IPS DF 6.9 (cell line): Measurements from ENCODE around the gene RPL21.

Experiments used
- DNase-seq: peaks from one replicate; pipeline ENCODE4 v3.0.0-alpha.2; 2013; ENCODE audit warnings: low read depth, low spot score
- H3K27ac ChIP-seq: one replicate; pipeline ENCODE4 v1.5.1; 2013; ENCODE audit warnings: low read length, control low read depth
- H3K27me3 ChIP-seq: 2 replicates; pipeline ENCODE4 v1.6.1; 2013; ENCODE audit warnings: mild to moderate bottlenecking, low read length; ENCODE audit not compliant: control insufficient read depth, insufficient read depth
- H3K36me3 ChIP-seq: 2 replicates; pipeline ENCODE4 v1.6.1; 2013; ENCODE audit warnings: low read length; ENCODE audit not compliant: control insufficient read depth, insufficient read depth
- H3K4me1 ChIP-seq: 2 replicates; pipeline ENCODE4 v1.6.1; 2013; ENCODE audit warnings: low read length; ENCODE audit not compliant: control insufficient read depth, insufficient read depth
- H3K4me3 ChIP-seq: 2 replicates; pipeline ENCODE4 v1.5.1; 2013; ENCODE audit warnings: mild to moderate bottlenecking, low read length
- H3K9me3 ChIP-seq: 2 replicates; pipeline ENCODE4 v1.6.1; 2013; ENCODE audit warnings: low read length, inconsistent platforms; ENCODE audit not compliant: control insufficient read depth, insufficient read depth
- WGBS: extraction: QIAGEN DNeasy Blood & Tissue Kit; methylation state at CpG from one replicate; pipeline ENCODE4 v1.1.7; 2013; ENCODE audit warnings: mixed read lengths, missing lambda C conversion rate; ENCODE audit not compliant: insufficient read length, insufficient coverage; 5-methylcytosine and 5-hydroxymethylcytosine counted together

Gene RPL21

DNA sequence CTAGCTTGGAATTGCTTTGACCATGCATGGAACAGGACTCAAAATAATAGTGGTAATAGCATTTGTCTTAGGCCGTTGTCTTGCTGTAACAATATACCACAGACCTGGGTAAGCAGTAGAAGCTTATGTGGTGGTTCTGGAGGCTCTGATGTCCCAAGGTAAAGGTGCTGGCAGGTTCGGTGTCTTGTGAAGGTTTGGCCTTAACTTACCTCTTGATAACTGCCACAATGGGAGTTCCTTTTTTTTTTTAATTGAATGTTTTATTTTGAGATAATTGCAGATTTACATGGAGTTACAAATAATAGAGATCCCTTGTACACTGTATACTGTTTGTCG lies 5.8 kb downstream of the RPL21 start:
- WGBS: no CpG with 5 or more reads among the region's 3 CpGs

DNA sequence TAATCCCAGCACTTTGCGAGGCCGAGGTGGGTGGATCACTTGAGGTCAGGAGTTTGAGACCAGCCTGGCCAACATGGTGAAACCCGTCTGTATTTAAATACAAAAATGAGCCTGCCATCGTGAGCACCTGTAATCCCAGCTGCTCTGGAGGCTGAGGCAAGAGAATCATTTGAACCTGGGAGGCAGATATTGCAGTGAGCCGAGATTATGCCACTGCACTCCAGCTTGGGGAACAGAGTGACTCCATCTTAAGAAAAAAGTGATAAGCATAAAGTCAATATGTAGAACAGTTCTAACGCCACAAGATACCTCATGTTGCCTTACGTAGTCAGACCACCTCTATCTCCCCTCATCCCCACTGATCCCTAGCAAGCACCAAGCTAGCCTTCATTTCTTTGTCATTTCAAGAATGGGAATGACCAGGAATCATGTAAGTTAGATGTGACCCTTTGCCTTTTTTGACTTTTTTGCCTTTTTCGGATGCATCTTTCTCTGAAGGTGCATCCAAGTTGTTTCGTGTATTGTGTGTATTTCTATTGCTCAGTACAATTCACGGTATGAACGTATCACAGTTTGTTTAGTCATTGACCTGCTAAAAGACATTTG lies 6.4 kb downstream of the RPL21 start:
- Histone ChIP-seq H3K27ac (no peak overlapping the region), H3K4me1 (no peaks in the 10 kb centered on the region), H3K36me3 (peaks cover 27% of the 10 kb centered on the region; the same call in 1 of the 2 replicates)

More for the DNA sequence above, 5.8 kb downstream of the RPL21 start:
- H3K27me3 ChIP-seq: no peaks in the 10 kb centered on the region
- no peak for DNase-seq
- H3K9me3 ChIP-seq: no peaks in the 10 kb centered on the region
- no peak overlapping the region for H3K27ac ChIP-seq
- no peak overlapping the region for H3K4me3 ChIP-seq
- H3K36me3 ChIP-seq: peaks cover 27% of the 10 kb centered on the region; the same call in 1 of the 2 replicates
- H3K4me1 ChIP-seq: no peaks in the 10 kb centered on the region

DNA sequence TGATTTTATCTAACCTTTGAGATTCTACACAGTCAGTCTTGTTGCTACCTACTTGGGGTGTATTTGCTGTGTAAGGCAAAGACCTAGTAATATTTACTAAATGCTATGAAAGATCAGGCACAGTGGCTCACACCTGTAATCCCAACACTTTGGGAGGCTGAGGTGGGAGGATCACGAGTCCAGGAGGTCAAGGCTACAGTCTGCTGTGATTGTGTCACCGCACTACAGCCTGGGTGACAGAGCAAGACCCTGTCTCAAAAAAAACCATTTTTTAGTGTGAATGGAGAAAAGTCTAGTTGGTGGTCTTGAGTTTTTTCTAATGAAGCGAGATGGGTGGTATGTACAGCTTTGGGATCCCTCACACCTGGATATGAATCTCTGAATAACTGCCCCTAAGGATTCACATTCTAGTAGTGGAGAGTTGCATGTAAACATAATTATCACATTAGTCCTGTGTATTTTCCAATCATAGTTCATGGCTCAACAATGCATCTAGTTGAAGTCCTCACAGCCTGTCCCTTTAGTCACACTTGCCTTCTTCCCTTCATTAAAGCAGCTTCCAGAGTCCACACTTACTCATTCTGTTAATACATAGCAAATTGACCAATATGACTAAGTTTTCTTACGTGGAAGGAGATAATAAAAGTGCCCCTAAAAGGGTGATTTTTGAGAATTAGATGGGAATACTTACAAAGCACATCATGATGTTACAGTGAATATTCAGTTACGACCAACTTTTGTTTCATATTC lies 7.5 kb downstream of the RPL21 start:
- no peaks in the 10 kb centered on the region for H3K4me1 ChIP-seq
- no peak overlapping the region for H3K27ac ChIP-seq
- no peaks in the 10 kb centered on the region for H3K9me3 ChIP-seq
- no peak for DNase-seq
- no peak overlapping the region for H3K4me3 ChIP-seq
- H3K36me3 ChIP-seq: peaks cover 27% of the 10 kb centered on the region; the same call in 1 of the 2 replicates
- no peaks in the 10 kb centered on the region for H3K27me3 ChIP-seq
- WGBS: no CpG with 5 or more reads among the region's 5 CpGs

More for the DNA sequence above, 6.4 kb downstream of the RPL21 start:
- WGBS: no CpG with 5 or more reads among the region's 11 CpGs
- H3K9me3 ChIP-seq: no peaks in the 10 kb centered on the region
- H3K27me3 ChIP-seq: no peaks in the 10 kb centered on the region
- H3K4me3 ChIP-seq: no peak overlapping the region
- DNase-seq: no peak

DNA sequence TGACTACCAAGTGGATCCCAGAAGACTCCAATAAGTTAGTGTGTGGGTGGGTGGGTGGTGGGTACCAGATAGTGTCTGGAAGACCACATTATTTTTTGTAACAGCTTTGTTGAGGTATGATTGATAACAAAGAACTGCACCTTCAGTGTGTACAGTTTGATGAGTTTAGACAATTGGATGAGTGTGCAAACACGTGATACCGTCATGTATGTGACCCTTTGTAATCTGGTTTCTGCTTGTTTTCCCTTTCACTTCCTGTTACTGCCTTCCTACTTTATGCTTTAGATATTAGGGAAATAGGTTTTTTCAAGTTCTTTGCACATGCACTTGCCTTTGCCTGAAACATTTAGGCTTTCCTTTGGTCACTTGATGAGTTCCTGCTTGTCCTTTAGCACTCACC lies 8.5 kb downstream of the RPL21 start:
- Histone ChIP-seq H3K9me3 (no peaks in the 10 kb centered on the region), H3K36me3 (peaks cover 24% of the 10 kb centered on the region; the same call in 1 of the 2 replicates), H3K27me3 (no peaks in the 10 kb centered on the region), H3K27ac (no peak overlapping the region), H3K4me1 (no peaks in the 10 kb centered on the region), H3K4me3 (no peak overlapping the region)
- DNase-seq: no peak
- WGBS: no CpG with 5 or more reads among the region's 2 CpGs

- WGBS: no CpG with 5 or more reads among the region's 5 CpGs
- Histone ChIP-seq H3K36me3 (peaks cover 17% of the 10 kb centered on the region; the same call in 1 of the 2 replicates), H3K27ac (no peak overlapping the region), H3K4me3 (no peak overlapping the region), H3K4me1 (no peaks in the 10 kb centered on the region), H3K9me3 (no peaks in the 10 kb centered on the region), H3K27me3 (no peaks in the 10 kb centered on the region)
- DNase-seq: no peak
Measured at GRCh38 chr13:27261396-27261795, 10.0 kb downstream of the RPL21 start.

GRCh38 chr13:27263438-27263837 lies 12.1 kb downstream of the RPL21 start:
- Histone ChIP-seq H3K4me1 (no peaks in the 10 kb centered on the region), H3K27me3 (no peaks in the 10 kb centered on the region), H3K27ac (no peak overlapping the region), H3K4me3 (no peak overlapping the region), H3K9me3 (no peaks in the 10 kb centered on the region), H3K36me3 (peaks cover 2% of the 10 kb centered on the region; the same call in 1 of the 2 replicates)
- WGBS: no CpG with 5 or more reads among the region's 2 CpGs
- no peak for DNase-seq

GRCh38 chr13:27264181-27264580 lies 12.8 kb downstream of the RPL21 start:
- no peak overlapping the region for H3K27ac ChIP-seq
- H3K9me3 ChIP-seq: no peaks in the 10 kb centered on the region
- H3K27me3 ChIP-seq: no peaks in the 10 kb centered on the region
- no CpG with 5 or more reads among the region's 5 CpGs for WGBS
- DNase-seq: no peak
- H3K36me3 ChIP-seq: no peaks in the 10 kb centered on the region
- no peaks in the 10 kb centered on the region for H3K4me1 ChIP-seq
- no peak overlapping the region for H3K4me3 ChIP-seq

DNA sequence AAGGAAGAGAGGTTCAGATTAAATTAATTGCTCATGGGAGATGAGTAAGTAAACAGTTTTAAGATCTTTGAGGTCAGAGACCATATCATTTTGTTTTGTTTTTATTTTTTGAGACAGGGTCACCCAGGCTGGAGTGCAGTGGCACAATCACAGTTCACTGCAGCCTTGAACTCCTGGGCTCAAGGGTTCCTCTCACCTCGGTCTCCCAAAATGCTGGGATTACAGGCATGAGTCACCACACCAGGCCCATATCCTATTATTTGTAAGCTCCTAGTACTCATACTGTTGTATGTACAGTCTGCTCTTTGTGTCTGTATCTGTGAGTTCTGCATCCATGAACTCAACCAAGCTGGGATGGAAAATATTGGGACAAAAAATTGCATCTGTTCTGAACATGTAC lies 13.3 kb downstream of the RPL21 start:
- H3K36me3 ChIP-seq: no peaks in the 10 kb centered on the region
- no peaks in the 10 kb centered on the region for H3K4me1 ChIP-seq
- H3K27me3 ChIP-seq: no peaks in the 10 kb centered on the region
- no peaks in the 10 kb centered on the region for H3K9me3 ChIP-seq
- WGBS: no CpG with 5 or more reads among the region's 1 CpG
- H3K27ac ChIP-seq: no peak overlapping the region
- no peak overlapping the region for H3K4me3 ChIP-seq
- no peak for DNase-seq

- H3K27me3 ChIP-seq: peaks cover 4% of the 10 kb centered on the region; the same call in 1 of the 2 replicates
- no peaks in the 10 kb centered on the region for H3K36me3 ChIP-seq
- H3K4me3 ChIP-seq: no peak overlapping the region
- DNase-seq: no peak
- H3K9me3 ChIP-seq: no peaks in the 10 kb centered on the region
- H3K4me1 ChIP-seq: peaks cover 2% of the 10 kb centered on the region; the same call in 1 of the 2 replicates
- WGBS: no CpG with 5 or more reads among the region's 2 CpGs
- no peak overlapping the region for H3K27ac ChIP-seq
Measured at GRCh38 chr13:27266917-27267316, 15.6 kb downstream of the RPL21 start.

DNA sequence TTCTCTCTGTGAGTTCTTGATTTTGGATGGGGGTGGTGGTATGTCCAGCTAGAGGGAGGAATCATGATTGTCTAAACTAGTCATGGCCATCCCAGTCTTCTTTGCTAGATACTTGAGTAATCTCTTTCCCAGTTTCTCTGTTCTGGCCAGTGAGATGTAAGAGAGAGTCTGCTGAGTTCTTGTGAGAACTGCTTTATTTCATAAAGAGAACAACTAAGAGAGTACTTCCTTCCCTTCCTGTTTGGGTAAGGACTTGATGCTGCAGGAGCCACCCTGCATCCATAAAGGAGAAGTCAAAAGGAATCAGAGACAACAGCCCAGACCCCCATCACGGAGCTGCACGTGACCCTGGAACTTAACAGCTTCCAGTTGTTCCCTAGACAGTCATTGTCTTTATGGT lies 16.2 kb downstream of the RPL21 start:
- Histone ChIP-seq H3K36me3 (no peaks in the 10 kb centered on the region), H3K4me1 (peaks cover 2% of the 10 kb centered on the region; the same call in 1 of the 2 replicates), H3K27ac (no peak overlapping the region), H3K4me3 (no peak overlapping the region), H3K9me3 (no peaks in the 10 kb centered on the region), H3K27me3 (peaks cover 4% of the 10 kb centered on the region; the same call in 1 of the 2 replicates)
- DNase-seq: no peak
- WGBS: no CpG with 5 or more reads among the region's 2 CpGs
